Ureter (tissue), 1 donor: Measurements from ENCODE around the gene FOXC1. TPM values are rescaled to one million over a fixed set of nuclear protein-coding genes. Genes with fewer than 3 reads are reported as not detected.

Source experiments
- DNase-seq: peaks from one replicate; pipeline ENCODE4 v3.0.0-alpha.2; 2020; ENCODE audit warnings: low spot score
- total RNA-seq: library from RNA; stranded (reverse); gene quantifications from one replicate; pipeline ENCODE4 v1.2.4, GENCODE V29; 2023
- donor health status: DM: yes; HTN: yes; CAD: no.

FOXC1 gene
- total RNA-seq, 1 donor from 2014 or later, result 41.9 TPM

GRCh38 chr6:1600063-1600763 lies 9.5 kb upstream of the FOXC1 start:
- DNase-seq, result no peak

- DNase-seq, result no peak
These were observed 9.0 kb upstream of the FOXC1 start for GRCh38 chr6:1600764-1601157.

- no peak for DNase-seq
These were observed 8.3 kb upstream of the FOXC1 start for GRCh38 chr6:1601158-1602048.

GRCh38 chr6:1602049-1602713 lies 7.5 kb upstream of the FOXC1 start:
- no peak for DNase-seq

- no peak for DNase-seq
These were observed 6.0 kb upstream of the FOXC1 start for GRCh38 chr6:1603708-1604107.

GRCh38 chr6:1604158-1605003 lies 5.3 kb upstream of the FOXC1 start:
- DNase-seq, result no peak

GRCh38 chr6:1605004-1605892 lies 4.5 kb upstream of the FOXC1 start:
- no peak for DNase-seq

- no peak for DNase-seq
These were observed 3.6 kb upstream of the FOXC1 start for GRCh38 chr6:1605893-1606779.

GRCh38 chr6:1606780-1607515 lies 2.8 kb upstream of the FOXC1 start:
- no peak for DNase-seq

- no peak for DNase-seq
These were observed 2.0 kb upstream of the FOXC1 start for GRCh38 chr6:1607516-1608221.

GRCh38 chr6:1608222-1609040 lies 1.3 kb upstream of the FOXC1 start:
- no peak for DNase-seq

- no peak for DNase-seq
These were observed 571 bp upstream of the FOXC1 start for GRCh38 chr6:1609041-1609647.

GRCh38 chr6:1610497-1611321 lies 994 bp downstream of the FOXC1 start:
- no peak for DNase-seq

- no peak for DNase-seq
These were observed 1.5 kb downstream of the FOXC1 start for GRCh38 chr6:1611322-1611571.

GRCh38 chr6:1611572-1612298 lies 2.0 kb downstream of the FOXC1 start:
- no peak for DNase-seq
